Loucy (cell line): Measurements from ENCODE around the gene VCX2.

Experiments used
- H2AFZ ChIP-seq: fragments of 200-600 bp; sonication (generic); 2 replicates; pipeline ENCODE4 v1.6.0; 2016; ENCODE audit warnings: antibody characterized with exemption, mild to moderate bottlenecking, low read length, moderate library complexity
- H3F3A ChIP-seq: fragments of 200-600 bp; 2 replicates; pipeline ENCODE4 v1.6.0; 2016; ENCODE audit warnings: antibody characterized with exemption, low read depth, mild to moderate bottlenecking
- H3K27me3 ChIP-seq: fragments of 200-600 bp; sonication (generic); 2 replicates; pipeline ENCODE4 v1.6.1; 2014; ENCODE audit warnings: low read length, mild to moderate bottlenecking; ENCODE audit not compliant: insufficient read depth, poor library complexity, severe bottlenecking
- H3K36me3 ChIP-seq: fragments of 200-600 bp; sonication (generic); 2 replicates; pipeline ENCODE4 v1.6.1; 2016; ENCODE audit warnings: low read length; ENCODE audit not compliant: insufficient read depth
- H3K4me1 ChIP-seq: fragments of 200-600 bp; sonication (generic); 2 replicates; pipeline ENCODE4 v1.5.1; 2014; ENCODE audit warnings: low read length, mild to moderate bottlenecking; ENCODE audit not compliant: insufficient read depth, poor library complexity, severe bottlenecking
- H3K4me2 ChIP-seq: fragments of 200-600 bp; sonication (generic); 2 replicates; pipeline ENCODE4 v1.6.0; 2014; ENCODE audit warnings: antibody characterized with exemption, low read length, low read depth, mild to moderate bottlenecking; ENCODE audit not compliant: poor library complexity, severe bottlenecking
- H3K4me3 ChIP-seq: fragments of 200-600 bp; sonication (generic); 2 replicates; pipeline ENCODE4 v1.5.1; 2014; ENCODE audit warnings: low read length, mild to moderate bottlenecking, mixed read lengths; ENCODE audit not compliant: poor library complexity, severe bottlenecking
- H3K79me2 ChIP-seq: fragments of 200-600 bp; sonication (generic); 2 replicates; pipeline ENCODE4 v1.6.1; 2014; ENCODE audit warnings: low read length; ENCODE audit not compliant: insufficient read depth
- H3K9ac ChIP-seq: fragments of 200-600 bp; sonication (generic); 2 replicates; pipeline ENCODE4 v1.6.0; 2014; ENCODE audit warnings: mild to moderate bottlenecking, low read depth, low read length, moderate library complexity; ENCODE audit not compliant: poor library complexity, severe bottlenecking
- H3K9me2 ChIP-seq: fragments of 200-600 bp; sonication (generic); replicated peaks from 2 replicates; pipeline ENCODE4 v1.6.1; 2016; ENCODE audit warnings: low read depth, low read length, mixed read lengths
- H3K9me3 ChIP-seq: fragments of 200-600 bp; sonication (generic); 2 replicates; pipeline ENCODE4 v1.6.1; 2014; ENCODE audit warnings: mild to moderate bottlenecking, antibody characterized with exemption, low read length, low read depth; ENCODE audit not compliant: insufficient read depth
- H4K20me1 ChIP-seq: fragments of 200-600 bp; sonication (generic); 2 replicates; pipeline ENCODE4 v1.6.0; 2014; ENCODE audit warnings: antibody characterized with exemption, low read length, mild to moderate bottlenecking; ENCODE audit not compliant: insufficient read depth, poor library complexity, severe bottlenecking
- CTCF ChIP-seq: fragments of 200-600 bp; sonication (generic); conservative IDR thresholded peaks from 2 replicates; pipeline ENCODE4 v1.5.1; 2014; ENCODE audit warnings: mild to moderate bottlenecking, antibody characterized with exemption, low read length
- EZH2phosphoT487 ChIP-seq: fragments of 200-600 bp; IDR thresholded peaks from 2 replicates; pipeline ENCODE4 v1.6.1; 2018; ENCODE audit warnings: antibody characterized with exemption, mild to moderate bottlenecking, moderate library complexity, borderline replicate concordance

The VCX2 gene

DNA sequence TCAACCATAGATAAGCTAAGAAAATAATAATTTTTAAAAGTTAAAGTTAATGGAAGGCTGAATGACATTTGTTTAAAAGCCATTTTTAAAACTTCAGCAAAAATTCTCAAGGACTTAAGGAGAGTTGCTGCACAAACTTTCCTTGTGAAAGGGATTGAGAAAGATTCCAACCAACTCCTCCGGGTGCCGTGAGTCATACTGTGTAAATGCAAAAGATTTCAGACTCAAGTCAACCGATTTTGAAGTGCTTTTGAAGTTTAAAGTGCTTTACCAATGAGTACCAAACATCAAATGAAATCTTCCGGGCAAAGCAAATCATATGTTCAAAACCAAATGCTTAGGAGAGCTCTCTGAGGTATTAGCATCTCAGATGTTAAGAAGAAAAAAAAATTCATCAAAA, 31.4 kb downstream of the VCX2 start:
- Histone ChIP-seq H3K27me3 (no peaks in the 10 kb centered on the region), H3K79me2 (no peaks in the 10 kb centered on the region), H3K9me2 (no peaks in the 10 kb centered on the region), H3K4me3 (no peak overlapping the region), H3K36me3 (no peaks in the 10 kb centered on the region), H3K4me2 (no peak overlapping the region), H4K20me1 (no peaks in the 10 kb centered on the region), H3K9ac (no peak overlapping the region), H3K9me3 (no peaks in the 10 kb centered on the region), H3F3A (no peaks in the 10 kb centered on the region), H3K4me1 (no peaks in the 10 kb centered on the region), H2AFZ (no peak overlapping the region)
- TF ChIP-seq CTCF (no peak), EZH2phosphoT487 (no peak)

DNA sequence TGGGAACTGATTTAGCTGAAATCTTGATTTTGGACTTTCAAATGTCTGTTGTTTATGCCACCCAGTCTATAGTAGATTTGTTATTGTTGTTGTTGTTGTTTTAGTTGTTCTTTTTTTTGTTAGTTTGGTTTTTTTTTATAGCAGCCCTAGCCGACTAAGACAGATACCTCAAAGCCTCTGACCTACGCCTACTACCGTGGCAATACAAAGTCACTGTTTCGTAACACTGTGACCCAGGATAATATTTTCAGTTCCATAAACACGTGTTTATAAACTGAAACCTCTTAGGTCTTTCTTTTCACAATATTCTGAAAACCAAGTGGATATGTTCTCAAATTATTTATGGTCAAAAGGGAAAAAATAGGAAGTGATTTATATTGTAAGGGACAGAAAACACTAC, 32.8 kb downstream of the VCX2 start:
- H3K27me3 ChIP-seq = no peaks in the 10 kb centered on the region
- H3F3A ChIP-seq = no peaks in the 10 kb centered on the region
- H3K9me3 ChIP-seq = no peaks in the 10 kb centered on the region
- H3K36me3 ChIP-seq = no peaks in the 10 kb centered on the region
- H2AFZ ChIP-seq = no peak overlapping the region
- no peaks in the 10 kb centered on the region for H3K79me2 ChIP-seq
- no peak overlapping the region for H3K4me2 ChIP-seq
- no peaks in the 10 kb centered on the region for H3K4me1 ChIP-seq
- no peak overlapping the region for H3K4me3 ChIP-seq
- no peak for TF ChIP-seq EZH2phosphoT487
- H4K20me1 ChIP-seq = no peaks in the 10 kb centered on the region
- H3K9me2 ChIP-seq = no peaks in the 10 kb centered on the region
- H3K9ac ChIP-seq = no peak overlapping the region

DNA sequence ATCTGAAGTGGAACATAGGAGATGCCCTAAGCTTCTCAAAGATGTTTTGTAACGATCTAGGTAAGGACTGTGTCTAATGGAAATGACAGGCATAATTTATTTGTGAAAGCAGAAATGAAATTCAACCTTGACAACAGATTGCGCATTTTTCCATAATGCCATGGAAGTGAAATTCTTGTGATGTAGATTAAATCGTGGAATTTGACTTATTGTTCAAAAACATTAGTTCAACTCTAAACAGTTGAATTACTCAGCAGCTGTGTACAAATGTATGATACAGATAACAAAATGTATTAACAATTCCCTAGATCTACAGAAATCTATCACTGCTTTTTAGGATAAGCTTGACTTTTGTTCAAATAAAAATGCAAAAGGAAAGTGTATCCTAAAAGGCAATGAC, 44.4 kb downstream of the VCX2 start:
- Histone ChIP-seq H3K79me2 (no peaks in the 10 kb centered on the region), H3K4me1 (no peaks in the 10 kb centered on the region), H3K9me2 (no peaks in the 10 kb centered on the region), H3K9me3 (no peaks in the 10 kb centered on the region), H3K9ac (no peak overlapping the region), H3F3A (no peaks in the 10 kb centered on the region), H2AFZ (no peak overlapping the region), H3K4me3 (no peak overlapping the region), H3K27me3 (no peaks in the 10 kb centered on the region), H4K20me1 (no peaks in the 10 kb centered on the region), H3K36me3 (no peaks in the 10 kb centered on the region), H3K4me2 (no peak overlapping the region)
- TF ChIP-seq CTCF (no peak), EZH2phosphoT487 (no peak)

DNA sequence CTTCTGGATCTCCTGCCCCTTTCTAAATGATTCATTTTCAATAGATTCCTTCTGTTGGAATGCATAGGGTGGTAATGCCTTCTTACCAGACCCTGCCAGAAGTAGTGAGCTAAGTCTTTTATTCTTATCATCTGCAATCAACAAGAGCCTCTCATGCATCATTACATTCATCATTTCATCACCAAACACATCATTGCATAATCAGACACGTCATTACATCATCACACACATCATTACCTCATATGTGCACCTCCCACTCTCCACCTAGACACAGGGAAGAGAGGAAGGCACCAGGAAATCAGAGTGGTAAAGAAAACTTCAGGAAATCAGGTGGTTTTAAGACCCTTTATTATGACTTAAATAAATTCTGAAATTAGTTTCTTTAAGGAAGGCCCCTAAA, 45.0 kb downstream of the VCX2 start:
- no peak overlapping the region for H3K4me3 ChIP-seq
- H3K9me3 ChIP-seq = no peaks in the 10 kb centered on the region
- no peak overlapping the region for H3K9ac ChIP-seq
- TF ChIP-seq CTCF (no peak), EZH2phosphoT487 (no peak)
- H3F3A ChIP-seq = no peaks in the 10 kb centered on the region
- H3K27me3 ChIP-seq = no peaks in the 10 kb centered on the region
- H2AFZ ChIP-seq = no peak overlapping the region
- no peak overlapping the region for H3K4me2 ChIP-seq
- no peaks in the 10 kb centered on the region for H3K9me2 ChIP-seq
- no peaks in the 10 kb centered on the region for H3K4me1 ChIP-seq
- H3K79me2 ChIP-seq = no peaks in the 10 kb centered on the region
- no peaks in the 10 kb centered on the region for H3K36me3 ChIP-seq
- no peaks in the 10 kb centered on the region for H4K20me1 ChIP-seq
